NCI-H1105 (cell line): Measurements from ENCODE around the gene SFT2D1.

Source experiments
- DNase-seq: peaks from one replicate; lab custom pipeline; 2025; lab: John Stamatoyannopoulos, UW

Gene SFT2D1

GRCh38 chr6:166277892-166278578 is 64.3 kb downstream of the SFT2D1 start:
- DNase-seq = no peak

- no peak for DNase-seq
Measured at GRCh38 chr6:166277018-166277417, 65.3 kb downstream of the SFT2D1 start.

- peak; percentile 63 for DNase-seq
Measured at GRCh38 chr6:166275714-166276166, 66.6 kb downstream of the SFT2D1 start.

GRCh38 chr6:166274739-166275370 is 67.5 kb downstream of the SFT2D1 start:
- DNase-seq = no peak

GRCh38 chr6:166274163-166274562 is 68.2 kb downstream of the SFT2D1 start:
- DNase-seq = no peak

- no peak for DNase-seq
Measured at GRCh38 chr6:166271376-166271765, 71.0 kb downstream of the SFT2D1 start.

- no peak for DNase-seq
Measured at GRCh38 chr6:166270706-166271375, 71.5 kb downstream of the SFT2D1 start.
